NB4 (cell line): ENCODE results near the gene SPDL1.

Source experiments
- POLR2A ChIP-seq: IDR thresholded peaks from 2 replicates; pipeline ENCODE4 v1.6.1; 2011; ENCODE audit warnings: mild to moderate bottlenecking; ENCODE audit not compliant: insufficient read length; ENCODE audit errors: extremely low read depth
- TF ChIP-seq, protein P1 (sequence below): IDR thresholded peaks from one replicate; pipeline ENCODE4 v1.5.1; 2012; ENCODE audit warnings: low read depth, low read length
- TF ChIP-seq, protein P2 (sequence below): IDR thresholded peaks from 2 replicates; pipeline ENCODE4 v1.6.1; 2011; ENCODE audit warnings: low read depth, low read length

DNA sequence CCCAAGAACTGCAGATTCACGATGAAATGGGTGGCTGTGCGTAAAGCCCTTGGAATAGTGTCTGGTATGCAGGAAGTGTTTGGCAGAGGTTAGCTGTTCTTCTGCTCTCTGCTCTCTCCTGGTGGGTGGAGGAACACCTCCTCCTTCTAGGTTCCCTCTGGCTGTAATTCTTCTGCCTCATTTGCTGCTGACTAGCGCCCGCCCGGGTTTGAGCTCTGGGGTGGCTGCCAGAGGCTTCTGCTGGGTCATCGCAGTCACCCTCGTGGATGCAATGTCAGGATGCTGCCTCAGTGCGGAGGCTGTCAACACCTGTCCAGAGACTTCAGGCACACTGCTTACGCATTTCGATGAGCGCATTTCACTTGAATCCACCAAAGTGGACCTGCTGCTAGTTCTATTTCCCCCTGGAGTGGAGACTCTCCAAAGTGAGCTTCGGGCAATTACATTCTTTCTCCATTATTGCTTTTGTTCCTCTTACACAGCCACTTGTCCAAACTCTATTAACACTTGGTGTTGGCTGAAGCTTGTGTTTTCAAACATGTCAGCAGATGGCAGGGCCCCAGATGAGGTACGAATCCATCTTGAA, 65.2 kb downstream of the SPDL1 start:
- no peak for TF ChIP-seq POLR2A
- TF ChIP-seq, protein P1, sequence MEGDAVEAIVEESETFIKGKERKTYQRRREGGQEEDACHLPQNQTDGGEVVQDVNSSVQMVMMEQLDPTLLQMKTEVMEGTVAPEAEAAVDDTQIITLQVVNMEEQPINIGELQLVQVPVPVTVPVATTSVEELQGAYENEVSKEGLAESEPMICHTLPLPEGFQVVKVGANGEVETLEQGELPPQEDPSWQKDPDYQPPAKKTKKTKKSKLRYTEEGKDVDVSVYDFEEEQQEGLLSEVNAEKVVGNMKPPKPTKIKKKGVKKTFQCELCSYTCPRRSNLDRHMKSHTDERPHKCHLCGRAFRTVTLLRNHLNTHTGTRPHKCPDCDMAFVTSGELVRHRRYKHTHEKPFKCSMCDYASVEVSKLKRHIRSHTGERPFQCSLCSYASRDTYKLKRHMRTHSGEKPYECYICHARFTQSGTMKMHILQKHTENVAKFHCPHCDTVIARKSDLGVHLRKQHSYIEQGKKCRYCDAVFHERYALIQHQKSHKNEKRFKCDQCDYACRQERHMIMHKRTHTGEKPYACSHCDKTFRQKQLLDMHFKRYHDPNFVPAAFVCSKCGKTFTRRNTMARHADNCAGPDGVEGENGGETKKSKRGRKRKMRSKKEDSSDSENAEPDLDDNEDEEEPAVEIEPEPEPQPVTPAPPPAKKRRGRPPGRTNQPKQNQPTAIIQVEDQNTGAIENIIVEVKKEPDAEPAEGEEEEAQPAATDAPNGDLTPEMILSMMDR = no peak
- TF ChIP-seq, protein P2, sequence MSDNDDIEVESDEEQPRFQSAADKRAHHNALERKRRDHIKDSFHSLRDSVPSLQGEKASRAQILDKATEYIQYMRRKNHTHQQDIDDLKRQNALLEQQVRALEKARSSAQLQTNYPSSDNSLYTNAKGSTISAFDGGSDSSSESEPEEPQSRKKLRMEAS = no peak
